GM15510 (cell line): ENCODE results near the gene BPIFA3.

Source experiments
- POLR2A ChIP-seq: IDR thresholded peaks from 3 replicates; pipeline ENCODE4 v1.6.1; 2011; ENCODE audit warnings: borderline replicate concordance; ENCODE audit not compliant: insufficient read length; ENCODE audit errors: extremely low read depth

BPIFA3 gene

DNA sequence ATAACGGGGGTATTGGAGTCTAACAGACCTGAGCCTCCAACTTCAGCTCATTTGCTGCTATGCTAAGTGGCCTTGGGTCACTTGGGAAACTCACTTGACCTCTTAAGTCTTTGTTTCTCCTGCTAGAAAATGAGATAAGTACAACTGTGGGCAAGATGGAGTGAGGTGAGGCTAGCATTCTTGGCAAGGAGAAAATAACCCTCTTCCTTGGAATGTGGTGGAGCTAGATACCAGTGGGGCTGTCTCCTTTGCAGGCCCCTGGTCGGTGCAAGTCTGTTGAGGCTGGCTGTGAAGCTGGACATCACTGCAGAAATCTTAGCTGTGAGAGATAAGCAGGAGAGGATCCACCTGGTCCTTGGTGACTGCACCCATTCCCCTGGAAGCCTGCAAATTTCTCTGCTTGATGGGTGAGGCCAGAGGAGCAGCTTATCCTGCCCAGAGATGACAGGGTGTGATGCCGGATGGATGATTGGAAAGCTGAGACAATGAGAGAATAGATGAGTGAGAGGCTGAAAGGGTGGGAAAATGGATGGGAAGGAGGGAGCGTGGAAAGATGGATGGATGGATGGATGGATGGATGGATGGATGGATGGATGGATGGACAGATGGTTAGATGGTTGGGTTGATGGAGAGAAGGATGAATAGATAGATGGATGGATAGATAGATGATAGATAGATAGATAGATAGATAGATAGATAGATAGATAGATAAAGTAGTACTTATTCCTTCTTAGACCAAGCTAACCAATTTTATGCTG, 23.0 kb downstream of the BPIFA3 start:
- TF ChIP-seq POLR2A = no peak

DNA sequence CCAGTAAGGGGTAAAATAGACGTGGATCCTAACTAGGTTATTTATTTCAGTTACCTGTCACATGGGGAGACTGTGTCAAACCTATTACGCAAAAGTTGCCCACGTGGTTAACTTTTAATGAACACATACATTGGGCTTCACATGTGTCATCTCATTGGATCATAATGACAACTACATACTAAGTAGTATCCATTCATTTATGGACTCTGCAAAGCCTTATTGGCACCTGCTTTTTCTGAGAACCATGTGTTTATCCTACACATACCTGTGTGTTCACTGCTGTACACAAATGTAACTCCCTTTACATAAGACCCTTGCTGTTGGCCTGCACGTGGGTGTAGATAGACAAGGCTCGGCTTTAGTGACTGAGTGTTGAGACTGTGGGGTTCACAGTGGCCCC, 23.8 kb downstream of the BPIFA3 start:
- no peak for TF ChIP-seq POLR2A

- TF ChIP-seq POLR2A = no peak
Measured at GRCh38 chr20:33242319-33243100, 25.4 kb downstream of the BPIFA3 start.

DNA sequence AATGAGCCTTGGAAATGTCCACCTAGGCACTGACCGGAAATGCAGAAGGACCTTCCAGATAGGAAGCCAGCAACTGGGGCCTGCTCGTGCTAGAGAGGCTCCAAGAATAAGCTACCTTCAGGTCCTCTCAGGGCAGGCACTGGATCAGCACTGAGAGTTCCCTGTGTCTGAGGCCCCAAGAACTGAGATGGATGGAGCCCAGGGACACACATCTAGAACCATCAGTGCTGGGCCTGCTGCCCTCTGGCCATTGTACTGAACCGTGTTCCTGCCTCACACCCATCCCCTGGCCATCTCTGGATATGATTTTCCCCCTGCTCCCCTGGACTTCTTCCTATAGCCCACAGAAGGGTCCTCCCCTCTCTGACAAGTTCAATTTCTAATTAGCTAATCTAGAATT, 28.9 kb downstream of the BPIFA3 start:
- no peak for TF ChIP-seq POLR2A

- no peak for TF ChIP-seq POLR2A
Measured at GRCh38 chr20:33249456-33249855, 32.3 kb downstream of the BPIFA3 start.

GRCh38 chr20:33250666-33251065, 33.5 kb downstream of the BPIFA3 start:
- TF ChIP-seq POLR2A = no peak

DNA sequence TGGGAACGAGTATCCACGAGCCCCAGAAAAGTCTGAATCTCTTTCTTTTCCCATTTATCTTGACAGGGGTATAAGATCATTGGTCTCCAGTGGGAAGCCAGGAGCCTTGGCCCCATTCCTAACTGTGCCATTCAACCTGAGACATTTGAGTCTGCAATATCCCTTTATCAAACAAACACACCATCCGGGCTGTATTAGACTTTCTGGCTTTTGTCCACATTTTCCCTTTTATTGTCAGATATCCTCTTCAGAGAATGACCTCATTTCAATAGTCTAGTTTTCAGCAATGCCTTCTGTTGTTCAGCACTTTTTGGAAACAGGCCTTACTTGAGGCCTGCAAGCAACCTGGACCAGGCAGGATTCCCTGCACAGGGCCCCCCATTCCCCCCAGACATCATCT, 34.3 kb downstream of the BPIFA3 start:
- TF ChIP-seq POLR2A = no peak

DNA sequence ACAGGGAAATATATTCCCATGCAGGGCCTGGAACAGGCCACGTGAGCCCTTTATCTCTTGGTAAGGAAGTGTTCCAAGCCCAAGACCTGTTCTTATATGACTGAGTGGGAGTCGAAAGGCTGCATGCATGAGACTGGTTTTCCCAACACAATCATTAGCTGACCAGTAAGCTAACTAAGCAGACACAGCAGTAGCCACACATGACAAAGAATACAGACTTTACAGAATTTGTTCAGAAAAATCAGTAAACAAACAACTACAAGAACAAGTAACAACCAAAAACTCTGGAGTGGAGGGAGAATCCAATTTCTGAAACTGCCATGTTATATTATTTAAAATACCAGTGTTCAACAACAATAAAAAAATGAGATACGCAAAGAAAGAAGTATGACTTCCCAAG, 35.3 kb downstream of the BPIFA3 start:
- TF ChIP-seq POLR2A = no peak

GRCh38 chr20:33255005-33255404, 37.9 kb downstream of the BPIFA3 start:
- no peak for TF ChIP-seq POLR2A

DNA sequence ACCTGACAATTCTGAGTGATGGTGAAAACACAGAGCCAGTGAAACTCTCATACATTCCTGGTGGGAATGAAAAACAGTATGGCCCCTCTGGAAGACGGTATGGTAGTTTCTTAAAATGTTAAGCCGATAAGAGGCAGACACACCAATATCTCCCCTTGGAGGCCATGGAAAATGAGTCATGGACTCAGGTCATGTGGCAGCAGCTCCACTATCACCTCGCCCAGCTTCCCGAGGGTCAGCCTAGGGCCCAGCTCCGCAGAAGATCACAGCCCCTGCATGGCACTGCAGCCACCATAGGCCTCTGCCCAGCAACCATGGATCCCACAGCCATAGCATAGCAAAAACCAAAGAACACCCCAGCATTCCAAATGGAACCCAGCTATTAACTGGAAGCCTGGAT, 40.1 kb downstream of the BPIFA3 start:
- TF ChIP-seq POLR2A = no peak

GRCh38 chr20:33259371-33259770, 42.2 kb downstream of the BPIFA3 start:
- no peak for TF ChIP-seq POLR2A

GRCh38 chr20:33261465-33261864, 44.3 kb downstream of the BPIFA3 start:
- no peak for TF ChIP-seq POLR2A

DNA sequence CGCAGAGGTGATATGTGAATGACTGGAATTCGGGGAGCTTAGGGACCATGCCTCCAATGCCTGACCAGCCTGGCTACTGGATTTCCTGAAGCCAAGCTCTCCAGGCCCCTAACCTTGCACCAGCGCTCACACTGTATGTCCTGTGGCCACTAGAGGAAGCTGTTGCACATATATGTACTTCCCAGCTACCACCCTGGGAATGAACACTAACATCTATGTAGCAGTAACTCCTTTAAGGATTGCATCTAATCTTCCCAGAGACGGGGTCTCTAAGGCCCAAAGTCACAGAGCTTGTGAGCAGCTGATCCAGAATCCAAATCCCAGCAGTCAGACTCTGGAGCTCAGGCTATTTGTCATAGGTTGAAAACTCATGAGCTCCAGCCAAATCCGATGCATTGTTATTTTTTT, 45.5 kb downstream of the BPIFA3 start:
- no peak for TF ChIP-seq POLR2A

DNA sequence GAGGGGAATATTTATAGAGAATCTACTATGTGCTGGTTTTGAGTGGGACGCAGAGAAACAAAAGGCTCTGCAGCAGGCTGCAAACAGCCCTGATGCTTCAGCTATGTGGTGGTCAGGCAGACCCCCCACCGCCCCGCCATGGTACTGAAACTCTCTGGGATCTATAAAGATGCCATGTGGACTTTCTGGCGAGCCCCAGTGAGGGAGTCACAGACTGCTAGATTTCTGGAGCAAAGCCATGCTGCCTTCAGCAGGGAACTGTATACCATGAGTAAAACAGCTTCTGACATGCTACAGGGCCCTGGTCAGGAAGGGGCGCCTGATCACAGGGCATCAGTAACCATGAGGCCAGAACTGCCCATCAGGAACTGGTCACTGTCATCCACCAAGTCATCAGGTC, 46.6 kb downstream of the BPIFA3 start:
- TF ChIP-seq POLR2A = no peak

DNA sequence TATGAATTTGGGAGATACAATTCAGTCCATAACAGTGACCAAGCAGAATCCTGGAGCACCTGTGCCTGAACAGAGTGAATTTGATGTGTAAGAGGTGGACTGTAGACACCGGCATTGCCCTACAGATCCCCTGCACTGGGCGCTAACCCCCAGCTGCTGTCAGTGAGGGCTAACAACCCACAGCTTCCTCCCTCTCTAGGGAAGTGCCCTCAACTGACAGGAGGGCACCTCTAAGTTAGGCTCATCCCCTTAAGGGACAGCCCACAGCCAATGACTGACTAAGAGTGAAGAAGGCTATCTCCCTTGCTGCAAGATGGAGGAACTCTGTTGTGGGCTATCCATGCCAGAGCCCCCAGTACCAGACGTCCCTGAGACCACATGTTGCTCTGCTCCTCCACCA, 50.5 kb downstream of the BPIFA3 start:
- no peak for TF ChIP-seq POLR2A

DNA sequence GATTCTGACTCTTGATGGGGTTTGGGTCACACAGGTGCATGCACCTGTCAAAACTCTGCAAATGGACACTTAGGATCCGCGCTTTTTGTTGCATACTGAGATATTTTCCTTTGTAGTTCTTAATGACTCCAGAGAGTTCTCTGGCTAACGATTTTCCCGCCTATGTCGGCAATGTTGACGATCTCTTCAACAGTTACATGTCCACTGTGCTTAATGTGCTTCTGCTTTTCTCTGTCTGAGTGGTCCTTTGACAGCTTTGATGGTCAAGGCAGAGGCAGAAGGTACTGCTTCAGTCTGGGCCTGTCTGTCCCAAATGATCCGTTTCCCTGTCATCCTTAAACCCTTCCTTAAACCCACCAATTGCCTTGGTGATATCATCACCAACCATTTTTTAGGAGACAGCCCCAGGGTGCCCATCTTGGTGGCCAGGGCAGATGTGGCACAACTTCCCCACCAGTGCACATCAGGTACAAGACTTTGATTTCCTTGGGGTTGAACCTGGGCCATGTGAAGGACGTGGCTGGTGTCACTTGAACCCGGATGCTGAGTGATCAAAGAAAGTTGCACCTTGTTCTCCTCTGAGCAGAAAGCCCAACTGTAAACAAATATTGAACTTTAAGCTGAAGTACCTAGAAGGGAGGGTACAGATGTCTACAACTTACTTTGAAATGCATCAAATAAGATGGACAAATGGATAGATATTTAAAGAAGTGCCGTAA, 55.2 kb downstream of the BPIFA3 start:
- TF ChIP-seq POLR2A = no peak

GRCh38 chr20:33273117-33273851, 56.1 kb downstream of the BPIFA3 start:
- no peak for TF ChIP-seq POLR2A
